Right lobe of liver (tissue), 4 donors: ENCODE results near the gene HEXD.

ENCODE experiments used
- POLR2A ChIP-seq: fragments of 450-650 bp; IDR thresholded peaks from one replicate; pipeline ENCODE4 v1.6.1; 2017; ENCODE audit warnings: antibody characterized with exemption, mild to moderate bottlenecking
- TF ChIP-seq, protein P1 (sequence below), 4 donors: fragments of 200-600 bp in 3 of 4; fragments of 450-650 bp in 1 of 4; IDR thresholded peaks; one replicate each; pipeline versions ENCODE4 v1.5.1 to v1.8.0; 2016 to 2022; ENCODE audit warnings: antibody characterized with exemption in 4 of 4, mild to moderate bottlenecking in 2 of 4
- donor health status: DM: no; HTN: no; CAD: no.
- donor health status: DM: no; HTN: no; CAD: no.
- donor health status: DM: no; HTN: yes; CAD: no.

DNA sequence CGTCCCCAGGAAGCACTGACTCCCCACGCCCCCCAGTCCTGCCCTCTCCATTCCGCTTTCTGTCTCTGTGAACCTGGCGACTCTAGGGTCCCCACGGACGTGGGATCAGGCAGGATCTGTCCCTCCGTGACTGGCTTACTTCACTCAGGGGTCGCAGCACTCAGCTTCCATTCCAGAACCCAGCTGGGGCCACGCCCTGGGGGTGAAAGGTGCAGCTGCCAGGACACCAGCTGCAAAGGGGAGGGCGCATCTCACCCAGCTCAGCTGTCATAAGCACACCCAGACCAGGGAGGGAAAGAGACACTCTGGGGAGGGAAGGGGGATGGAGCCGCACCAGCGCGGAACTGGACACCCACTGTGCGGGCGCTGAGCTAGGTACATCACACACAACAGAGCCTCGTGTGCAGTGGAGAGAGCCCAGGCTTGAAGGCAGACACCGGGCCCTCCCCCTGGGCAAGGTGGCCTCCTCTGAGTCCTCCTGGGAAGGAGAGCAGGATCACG lies 18.5 kb upstream of the HEXD start:
- TF ChIP-seq, protein P1, sequence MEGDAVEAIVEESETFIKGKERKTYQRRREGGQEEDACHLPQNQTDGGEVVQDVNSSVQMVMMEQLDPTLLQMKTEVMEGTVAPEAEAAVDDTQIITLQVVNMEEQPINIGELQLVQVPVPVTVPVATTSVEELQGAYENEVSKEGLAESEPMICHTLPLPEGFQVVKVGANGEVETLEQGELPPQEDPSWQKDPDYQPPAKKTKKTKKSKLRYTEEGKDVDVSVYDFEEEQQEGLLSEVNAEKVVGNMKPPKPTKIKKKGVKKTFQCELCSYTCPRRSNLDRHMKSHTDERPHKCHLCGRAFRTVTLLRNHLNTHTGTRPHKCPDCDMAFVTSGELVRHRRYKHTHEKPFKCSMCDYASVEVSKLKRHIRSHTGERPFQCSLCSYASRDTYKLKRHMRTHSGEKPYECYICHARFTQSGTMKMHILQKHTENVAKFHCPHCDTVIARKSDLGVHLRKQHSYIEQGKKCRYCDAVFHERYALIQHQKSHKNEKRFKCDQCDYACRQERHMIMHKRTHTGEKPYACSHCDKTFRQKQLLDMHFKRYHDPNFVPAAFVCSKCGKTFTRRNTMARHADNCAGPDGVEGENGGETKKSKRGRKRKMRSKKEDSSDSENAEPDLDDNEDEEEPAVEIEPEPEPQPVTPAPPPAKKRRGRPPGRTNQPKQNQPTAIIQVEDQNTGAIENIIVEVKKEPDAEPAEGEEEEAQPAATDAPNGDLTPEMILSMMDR (IDR thresholded peaks at IDR 0.05) = no peak
- TF ChIP-seq POLR2A = no peak
